Measurements from ENCODE around the gene FNDC4.

Gene FNDC4

DNA sequence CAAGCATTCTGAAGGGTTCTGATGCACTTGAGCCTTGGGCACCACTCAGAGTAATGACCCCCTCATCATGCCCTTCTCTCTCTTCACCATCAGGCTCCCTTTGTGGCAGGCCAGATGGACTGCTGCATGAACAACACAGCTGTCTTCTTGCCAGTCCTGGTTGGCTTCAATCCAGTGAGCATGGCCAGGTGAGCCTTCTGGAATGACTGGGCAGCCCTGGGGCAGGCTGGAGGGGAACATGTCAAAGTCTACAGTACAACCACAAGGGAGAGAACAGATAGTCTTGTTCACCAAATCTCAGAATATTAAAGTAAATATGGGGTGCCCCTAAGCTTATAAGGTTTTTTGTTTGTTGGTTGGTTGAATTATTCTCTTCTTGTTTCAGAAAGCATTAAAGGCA, 6.0 kb upstream of the FNDC4 start:
- TF ChIP-seq, protein P1, sequence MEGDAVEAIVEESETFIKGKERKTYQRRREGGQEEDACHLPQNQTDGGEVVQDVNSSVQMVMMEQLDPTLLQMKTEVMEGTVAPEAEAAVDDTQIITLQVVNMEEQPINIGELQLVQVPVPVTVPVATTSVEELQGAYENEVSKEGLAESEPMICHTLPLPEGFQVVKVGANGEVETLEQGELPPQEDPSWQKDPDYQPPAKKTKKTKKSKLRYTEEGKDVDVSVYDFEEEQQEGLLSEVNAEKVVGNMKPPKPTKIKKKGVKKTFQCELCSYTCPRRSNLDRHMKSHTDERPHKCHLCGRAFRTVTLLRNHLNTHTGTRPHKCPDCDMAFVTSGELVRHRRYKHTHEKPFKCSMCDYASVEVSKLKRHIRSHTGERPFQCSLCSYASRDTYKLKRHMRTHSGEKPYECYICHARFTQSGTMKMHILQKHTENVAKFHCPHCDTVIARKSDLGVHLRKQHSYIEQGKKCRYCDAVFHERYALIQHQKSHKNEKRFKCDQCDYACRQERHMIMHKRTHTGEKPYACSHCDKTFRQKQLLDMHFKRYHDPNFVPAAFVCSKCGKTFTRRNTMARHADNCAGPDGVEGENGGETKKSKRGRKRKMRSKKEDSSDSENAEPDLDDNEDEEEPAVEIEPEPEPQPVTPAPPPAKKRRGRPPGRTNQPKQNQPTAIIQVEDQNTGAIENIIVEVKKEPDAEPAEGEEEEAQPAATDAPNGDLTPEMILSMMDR (IDR thresholded peaks at IDR 0.05; ENCODE audit: low read depth, low read length) = no peak
- H3K4me3 ChIP-seq (ENCODE audit: low read depth, low read length) = no peak overlapping the region

DNA sequence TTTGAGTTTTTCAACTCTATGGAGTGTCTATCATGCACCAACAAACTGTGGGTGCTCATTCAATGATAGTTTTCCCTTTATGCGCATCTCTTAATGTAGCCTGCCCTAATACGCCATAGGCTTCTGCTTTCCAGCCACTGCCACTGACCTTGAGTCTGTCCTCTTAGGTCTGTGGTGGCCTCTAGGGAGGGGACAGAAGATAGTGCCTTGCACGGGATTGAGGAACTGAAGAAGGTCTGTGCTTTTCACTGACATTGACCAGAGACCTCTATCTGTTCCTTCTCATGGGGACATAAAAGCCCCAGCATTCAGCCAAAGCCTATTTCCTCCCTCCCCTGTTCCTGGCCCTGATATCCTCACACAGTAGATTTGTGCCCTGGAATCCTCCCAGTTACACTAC, 4.0 kb upstream of the FNDC4 start:
- no peak overlapping the region for H3K4me3 ChIP-seq (ENCODE audit: low read depth, low read length)
- TF ChIP-seq, protein P1 (IDR thresholded peaks at IDR 0.05; ENCODE audit: low read depth, low read length) = no peak

DNA sequence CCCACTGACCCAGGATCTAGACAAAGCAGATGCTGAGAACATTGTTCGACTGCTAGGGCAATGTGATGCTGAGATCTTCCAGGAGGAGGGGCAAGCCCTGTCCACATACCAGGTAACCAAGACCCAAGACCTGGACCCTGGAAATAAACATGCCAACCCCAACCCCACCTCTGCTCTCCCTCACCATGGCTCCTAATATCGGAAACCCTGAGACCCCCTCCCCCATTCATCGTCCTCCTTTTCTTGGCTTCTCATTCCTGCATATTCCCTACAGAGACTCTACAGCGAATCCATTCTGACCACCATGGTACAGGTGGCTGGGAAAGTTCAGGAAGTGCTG, 2.3 kb upstream of the FNDC4 start:
- H3K4me3 ChIP-seq (ENCODE audit: low read depth, low read length) = no peak overlapping the region
- TF ChIP-seq, protein P1 (IDR thresholded peaks at IDR 0.05; ENCODE audit: low read depth, low read length) = no peak

DNA sequence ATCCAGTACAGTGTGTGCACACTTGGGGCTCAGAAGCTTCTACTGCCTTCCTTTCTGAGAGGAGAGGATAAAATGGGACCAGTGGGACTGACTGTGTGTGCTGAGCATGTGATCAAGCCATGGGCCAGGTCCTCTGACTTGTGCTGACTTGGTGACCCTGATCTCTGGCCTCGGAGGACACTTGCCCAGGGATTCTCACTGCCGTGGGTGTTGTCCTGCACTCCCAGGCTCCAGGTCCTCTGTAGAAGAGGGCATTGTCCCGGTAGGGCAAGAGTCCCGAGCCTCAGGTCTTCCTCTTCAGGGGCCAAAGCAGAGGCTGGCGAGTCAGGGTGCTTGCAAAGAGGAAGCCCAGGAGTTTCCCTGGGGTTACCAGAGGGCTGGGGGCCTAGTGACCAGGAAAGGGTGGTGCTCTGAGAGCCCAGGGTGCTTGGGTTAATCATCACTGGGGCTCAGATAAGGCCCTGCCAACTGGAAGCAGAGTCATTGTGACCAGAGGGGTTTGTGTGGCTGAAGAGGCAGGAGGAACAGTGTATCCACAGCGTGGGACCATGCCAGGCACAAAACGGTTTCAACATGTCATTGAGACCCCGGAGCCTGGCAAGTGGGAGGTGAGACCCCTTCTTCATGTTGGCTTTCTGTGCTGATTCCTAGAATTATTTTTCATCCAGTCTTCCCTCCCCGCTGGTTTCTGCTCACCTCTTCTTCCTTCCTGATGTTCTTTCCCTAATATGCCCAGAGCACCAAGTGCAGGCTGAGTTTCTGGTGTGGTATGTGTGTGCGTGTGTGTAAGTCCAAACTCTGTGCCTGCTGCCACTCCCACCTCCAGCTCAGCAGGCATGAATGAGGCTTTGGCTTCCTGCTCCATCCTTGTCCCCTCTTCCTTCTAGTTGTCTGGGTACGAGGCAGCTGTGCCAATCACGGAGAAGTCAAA, 1.6 kb upstream of the FNDC4 start, which contains the start of gene GCKR:
GCKR (plus strand) TSS at position 483 of the 931 bp plus-strand sequence; CDS start at position 549, 66 bp downstream.
- no peak within 1 kb of the TSS; the same call in 1 of the 2 replicates for H3K4me3 ChIP-seq (ENCODE audit: low read depth, low read length)
- TF ChIP-seq, protein P1 (IDR thresholded peaks at IDR 0.05; ENCODE audit: low read depth, low read length) = no peak

DNA sequence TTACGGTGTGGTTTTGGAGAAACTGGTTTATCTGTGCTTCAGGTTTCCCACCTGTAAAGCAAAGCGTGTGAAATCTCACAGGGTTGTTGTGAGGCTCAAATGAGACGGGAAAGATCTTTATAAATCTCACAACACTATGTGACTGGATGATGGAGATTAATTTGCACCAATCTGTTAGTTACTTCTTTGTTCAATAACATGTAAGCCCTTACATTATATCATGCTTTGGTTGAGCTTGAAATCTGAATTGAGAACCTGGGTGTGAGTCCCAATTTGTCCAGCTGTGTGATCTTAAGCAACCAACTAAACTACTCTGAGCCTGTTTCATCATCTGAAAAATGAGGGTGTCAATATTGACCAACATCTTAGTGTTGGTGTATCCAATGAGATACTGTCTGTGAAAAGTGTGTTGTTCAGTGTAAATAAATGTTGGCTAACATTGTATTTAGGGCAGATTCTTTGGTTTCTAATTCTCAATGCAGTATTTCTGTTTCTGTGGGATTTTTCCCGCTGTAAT, 898 bp upstream of the FNDC4 start:
- TF ChIP-seq, protein P1 (IDR thresholded peaks at IDR 0.05; ENCODE audit: low read depth, low read length) = no peak
- no peak overlapping the region; the same call in 1 of the 2 replicates for H3K4me3 ChIP-seq (ENCODE audit: low read depth, low read length)

DNA sequence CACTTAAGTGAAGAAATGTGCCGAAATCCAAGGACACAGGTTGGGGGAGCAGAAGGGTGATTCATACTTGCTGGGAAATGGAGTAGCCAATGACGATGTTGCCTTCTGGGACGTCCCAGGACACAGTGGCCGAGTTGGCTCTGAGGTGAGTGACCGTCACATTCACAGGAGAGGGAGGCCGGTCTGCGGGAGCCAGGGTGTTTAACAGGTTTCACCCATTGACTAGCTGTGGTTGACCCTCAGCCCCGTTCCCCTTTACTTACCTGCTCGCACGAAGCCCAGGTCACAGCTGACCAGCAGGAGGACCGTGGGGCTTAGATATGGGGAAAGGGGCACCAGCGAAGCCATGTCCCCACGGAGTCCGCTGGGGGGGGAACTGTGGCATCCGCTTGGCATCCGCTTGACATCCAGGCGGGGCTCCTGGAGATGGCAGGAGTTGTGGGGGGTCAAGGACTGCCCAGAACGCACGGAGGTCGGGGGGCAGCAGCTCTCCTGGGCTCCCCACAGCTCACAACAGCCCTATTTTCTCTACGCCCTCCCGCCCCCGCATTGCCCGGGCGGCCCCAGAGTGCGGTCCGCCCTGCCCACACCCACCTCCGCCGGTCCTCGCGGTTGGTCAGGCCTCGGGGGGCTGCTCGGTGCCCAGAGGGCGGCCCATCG, 586 bp downstream of the FNDC4 start:
- peak overlapping the region; percentile 78 for H3K4me3 ChIP-seq (ENCODE audit: low read depth, low read length)
- TF ChIP-seq, protein P1 (IDR thresholded peaks at IDR 0.05; ENCODE audit: low read depth, low read length) = peak; percentile 13; the same call in 1 of the 2 replicates

DNA sequence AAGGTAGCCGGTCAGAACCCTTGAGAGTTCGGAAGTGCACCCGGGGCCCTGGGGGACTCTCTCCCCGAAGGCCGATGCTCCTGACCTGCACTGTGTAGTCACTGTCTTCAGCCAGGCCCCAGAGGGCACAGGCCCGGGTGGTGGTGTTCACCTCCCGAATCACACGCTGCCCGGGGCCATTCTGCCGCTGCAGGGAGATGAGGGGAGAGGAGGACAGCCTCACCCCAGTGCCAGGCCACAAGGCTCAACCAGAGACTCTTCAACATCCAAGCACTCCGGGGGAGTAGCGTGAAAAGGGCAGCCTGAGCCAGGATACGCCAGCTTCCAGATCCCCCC, 1.1 kb downstream of the FNDC4 start:
- no peak overlapping the region; the same call in 1 of the 2 replicates for H3K4me3 ChIP-seq (ENCODE audit: low read depth, low read length)
- TF ChIP-seq, protein P1 (IDR thresholded peaks at IDR 0.05; ENCODE audit: low read depth, low read length) = no peak

Measured in WI38 (cell line).